HL-60 (cell line): ENCODE measurements around the gene EMC8.

ENCODE experiments used
- CTCF ChIP-seq: IDR thresholded peaks from one replicate; pipeline ENCODE4 v1.5.1; 2011; ENCODE audit warnings: low read length, control low read depth, inconsistent platforms; ENCODE audit not compliant: insufficient read depth
- GABPA ChIP-seq: IDR thresholded peaks from 2 replicates; pipeline ENCODE4 v1.6.1; 2012; ENCODE audit warnings: low read depth
- POLR2AphosphoS5 ChIP-seq: IDR thresholded peaks from 2 replicates; pipeline ENCODE4 v1.6.1; 2012; ENCODE audit warnings: low read depth
- REST ChIP-seq: IDR thresholded peaks from 2 replicates; pipeline ENCODE4 v1.6.1; 2012; ENCODE audit warnings: low read depth; ENCODE audit not compliant: insufficient replicate concordance
- SPI1 ChIP-seq: IDR thresholded peaks from 2 replicates; pipeline ENCODE4 v1.6.1; 2012; ENCODE audit warnings: low read depth, mild to moderate bottlenecking, borderline replicate concordance

GRCh38 chr16:85736921-85737320 lies 62.4 kb downstream of the EMC8 start:
- TF ChIP-seq POLR2AphosphoS5: no peak
- TF ChIP-seq CTCF: no peak
- TF ChIP-seq REST: no peak
- TF ChIP-seq GABPA: no peak
- no peak for TF ChIP-seq SPI1
